HG02759 (cell line): Measurements from ENCODE around the gene PNPLA7.

Source experiments
- ATAC-seq: cut with Tn5 transposase; IDR thresholded peaks from one replicate; pipeline ENCODE4 v1.9.1; 2021; ENCODE audit warnings: mild to moderate bottlenecking, moderate library complexity; ENCODE audit not compliant: unreplicated experiment

The PNPLA7 gene

DNA sequence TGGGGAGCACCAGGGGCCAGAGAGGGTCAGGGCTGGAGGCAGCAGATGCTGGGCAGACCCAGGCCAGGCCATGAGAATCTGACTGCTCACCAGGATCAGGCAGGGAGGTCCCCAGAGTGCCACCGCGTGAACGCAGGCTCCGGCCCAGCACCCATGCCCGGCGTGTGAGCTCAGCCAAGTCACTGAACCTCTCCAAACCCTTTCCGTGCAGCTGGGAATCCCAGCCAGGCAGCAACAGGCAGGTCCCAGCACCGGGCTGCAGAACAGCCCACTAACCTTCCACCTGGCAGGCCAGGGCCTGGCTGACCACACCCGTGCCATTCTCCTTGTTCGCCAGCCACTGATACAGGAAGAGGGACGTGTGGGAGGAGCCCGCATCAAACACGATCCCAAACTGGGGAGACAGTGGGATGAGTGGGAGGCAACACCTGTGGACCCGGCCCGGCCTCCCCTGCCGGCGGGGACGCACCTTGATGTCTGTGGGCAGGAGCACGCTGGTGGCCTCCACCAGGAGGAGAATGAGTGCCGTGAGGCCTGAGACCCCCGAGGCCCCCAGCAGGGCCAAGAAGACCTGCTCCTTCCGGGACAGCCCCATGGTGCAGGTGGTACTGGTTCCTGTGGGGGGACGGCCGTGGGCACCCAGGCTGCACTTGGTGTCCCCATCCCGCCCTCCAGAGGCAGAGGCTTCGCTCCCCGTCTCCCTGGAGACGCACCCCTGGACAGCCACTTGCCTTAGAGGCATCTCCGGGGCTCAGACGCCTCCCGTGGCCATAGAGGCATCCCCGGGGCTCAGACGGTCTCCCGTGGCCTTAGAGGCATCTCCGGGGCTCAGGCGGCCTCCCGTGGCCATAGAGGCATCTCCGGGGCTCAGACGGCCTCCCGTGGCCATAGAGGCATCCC lies 112.3 kb downstream of the PNPLA7 start:
- no peak for ATAC-seq

DNA sequence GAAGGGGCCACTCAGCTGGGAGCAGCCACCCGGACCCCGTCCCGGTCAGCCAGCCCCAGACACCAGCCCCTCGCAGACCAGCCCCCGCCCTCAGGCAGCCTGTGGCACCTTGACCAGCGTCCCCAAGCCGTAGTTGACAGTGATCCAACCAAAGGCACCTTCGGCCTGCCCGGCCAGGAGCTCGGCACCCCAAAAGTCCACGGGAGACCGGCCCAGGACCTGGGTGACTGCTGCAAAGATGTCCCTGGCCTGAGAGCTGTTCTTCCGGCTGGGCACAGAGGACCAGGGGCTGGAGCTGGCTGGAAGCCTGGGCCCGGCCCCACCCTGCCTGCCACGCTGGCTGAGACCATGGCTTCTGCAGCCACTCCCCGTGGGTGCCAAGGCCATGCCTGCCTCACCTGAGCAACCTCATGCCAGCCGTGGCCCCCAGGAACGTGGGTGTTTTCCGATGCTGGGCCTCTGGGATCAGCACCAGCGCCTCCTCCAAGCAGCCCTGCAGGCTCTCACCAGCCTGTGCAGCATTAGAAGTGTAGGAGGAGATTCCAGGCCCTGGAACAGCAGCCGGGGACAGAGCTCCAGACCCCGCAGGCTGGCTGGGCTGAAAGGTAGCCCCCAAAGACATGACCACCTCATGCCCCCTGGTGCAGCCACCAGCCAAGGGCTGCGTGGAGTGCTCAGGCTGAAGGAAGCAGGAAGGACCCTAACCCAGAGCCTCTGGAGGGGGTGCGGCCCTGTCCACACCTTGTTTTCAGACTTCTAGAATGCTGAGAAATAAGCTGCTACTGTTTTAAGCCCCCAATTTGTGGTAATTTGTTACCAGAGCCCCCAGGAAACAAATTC lies 113.2 kb downstream of the PNPLA7 start:
- ATAC-seq, result no peak

DNA sequence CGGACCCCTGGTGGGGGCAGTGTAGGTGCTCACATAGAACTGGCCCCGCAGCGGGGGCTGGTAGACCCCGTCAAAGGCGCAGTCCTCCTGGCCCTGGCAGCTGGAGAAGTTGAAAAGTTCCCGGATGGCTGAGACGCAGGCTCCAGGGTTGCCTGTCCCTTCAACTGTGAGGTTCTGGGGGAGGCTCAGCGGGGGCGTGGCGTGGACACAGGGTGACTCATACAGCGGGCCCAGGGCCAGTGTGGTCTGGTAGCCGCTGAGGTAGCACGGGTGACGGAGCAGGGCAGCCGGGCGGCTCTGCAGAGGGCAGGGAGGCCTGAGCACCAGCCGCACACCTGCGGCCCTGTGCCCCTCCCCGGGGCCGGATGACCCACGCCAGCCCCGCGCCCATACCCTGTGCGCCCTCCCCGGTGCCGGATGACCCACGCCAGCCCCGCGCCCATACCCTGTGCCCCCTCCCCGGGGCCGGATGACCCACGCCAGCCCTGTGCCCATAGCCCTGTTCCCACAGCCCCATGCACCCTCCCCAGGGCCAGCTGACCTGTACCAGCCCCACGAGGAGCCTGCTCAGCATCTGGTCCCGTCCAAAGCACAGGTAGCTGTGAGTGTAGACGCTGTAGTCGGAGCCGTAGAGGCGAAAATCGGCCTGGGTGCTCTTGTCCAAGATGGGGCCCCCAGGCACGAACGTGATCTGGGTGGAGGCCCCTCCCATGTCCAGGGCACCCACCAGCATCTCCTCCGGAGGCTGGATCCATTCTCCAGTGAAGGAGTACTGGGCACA lies 114.0 kb downstream of the PNPLA7 start:
- no peak for ATAC-seq

DNA sequence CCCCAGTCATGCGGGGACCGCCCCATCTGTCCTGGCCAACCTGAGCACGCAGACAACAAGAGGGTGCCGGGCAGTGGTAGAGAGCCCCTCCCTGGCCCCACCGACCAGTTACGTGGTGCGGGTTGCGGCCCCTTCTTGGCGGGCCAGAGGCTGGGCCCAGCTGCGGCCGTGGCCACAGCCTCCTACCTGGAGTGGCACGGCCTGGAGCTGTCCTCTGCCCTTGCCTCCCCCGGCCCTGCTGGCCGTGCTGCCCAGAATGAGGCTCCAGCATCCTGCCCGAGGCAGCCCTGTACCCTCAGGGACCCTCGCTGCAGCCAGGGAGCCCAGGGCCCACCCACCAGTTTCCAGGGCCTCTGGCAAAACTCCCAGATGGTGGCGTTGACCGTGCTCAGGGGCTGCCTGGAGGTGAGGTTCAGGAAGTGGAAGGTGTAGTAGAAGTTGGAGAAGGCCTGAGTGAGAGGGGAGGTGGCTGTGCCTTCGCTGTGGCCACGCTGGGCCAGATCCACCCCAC lies 114.8 kb downstream of the PNPLA7 start:
- no peak for ATAC-seq

DNA sequence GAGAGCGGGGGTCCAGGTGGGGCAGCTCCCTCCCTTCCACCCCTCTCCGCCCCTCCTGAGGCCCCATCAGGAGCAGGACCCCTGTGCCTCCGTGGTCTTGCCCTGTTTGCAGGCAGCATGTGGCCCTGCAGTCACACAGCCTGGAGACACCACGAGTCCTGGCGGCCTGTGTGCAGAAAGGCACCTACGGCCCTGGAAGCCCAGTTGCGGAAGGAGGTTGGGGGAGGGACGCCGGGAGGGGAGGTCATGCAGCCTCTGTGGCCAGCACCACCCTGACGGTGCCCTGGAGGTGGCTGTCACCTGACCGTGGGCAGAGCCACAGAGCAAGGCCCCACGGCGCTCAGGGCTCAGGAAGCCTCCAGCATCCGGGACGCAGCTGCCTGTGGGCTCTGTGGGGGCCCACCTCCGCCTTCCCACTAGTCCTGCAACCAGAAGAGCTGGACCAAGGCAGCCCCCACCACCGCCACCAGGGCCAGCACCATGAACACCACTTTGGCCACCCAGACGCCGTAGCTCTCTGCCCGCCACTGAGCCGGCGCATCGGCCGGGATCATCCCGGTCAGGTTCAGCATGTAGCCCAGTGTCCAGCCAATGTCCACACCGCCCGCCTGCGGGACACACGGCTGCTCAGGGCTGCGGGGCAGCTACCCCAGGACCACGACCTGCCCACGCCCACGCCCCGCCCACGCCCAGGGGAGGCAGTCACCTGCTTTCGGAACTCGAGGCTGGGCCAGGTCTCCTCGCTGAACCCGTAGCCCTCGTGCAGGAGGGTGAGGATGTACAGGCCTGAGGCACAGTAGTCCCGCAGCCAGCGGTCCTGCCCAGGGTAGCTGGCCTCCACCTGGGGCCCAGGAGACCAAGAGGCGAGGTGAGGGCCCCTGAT lies 115.5 kb downstream of the PNPLA7 start:
- no peak for ATAC-seq

DNA sequence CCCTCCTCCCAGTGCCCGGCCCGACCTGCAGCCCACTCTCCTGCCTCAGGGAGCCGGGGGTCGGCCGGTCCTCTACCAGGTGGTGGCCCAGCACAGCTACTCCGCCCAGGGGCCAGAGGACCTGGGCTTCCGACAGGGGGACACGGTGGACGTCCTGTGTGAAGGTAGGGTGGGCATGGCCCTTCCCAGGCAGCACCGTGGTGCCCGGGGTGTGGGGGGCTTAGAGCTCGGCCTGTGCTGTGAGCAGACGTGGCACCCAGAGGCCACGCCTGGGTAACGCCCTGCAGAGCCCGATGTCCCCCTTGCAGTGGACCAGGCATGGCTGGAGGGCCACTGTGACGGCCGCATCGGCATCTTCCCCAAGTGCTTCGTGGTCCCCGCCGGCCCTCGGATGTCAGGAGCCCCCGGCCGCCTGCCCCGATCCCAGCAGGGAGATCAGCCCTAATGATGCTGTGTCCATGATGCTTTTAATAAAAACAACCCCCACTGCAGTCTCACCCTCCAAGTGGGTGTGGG lies 116.2 kb downstream of the PNPLA7 start:
- no peak for ATAC-seq

DNA sequence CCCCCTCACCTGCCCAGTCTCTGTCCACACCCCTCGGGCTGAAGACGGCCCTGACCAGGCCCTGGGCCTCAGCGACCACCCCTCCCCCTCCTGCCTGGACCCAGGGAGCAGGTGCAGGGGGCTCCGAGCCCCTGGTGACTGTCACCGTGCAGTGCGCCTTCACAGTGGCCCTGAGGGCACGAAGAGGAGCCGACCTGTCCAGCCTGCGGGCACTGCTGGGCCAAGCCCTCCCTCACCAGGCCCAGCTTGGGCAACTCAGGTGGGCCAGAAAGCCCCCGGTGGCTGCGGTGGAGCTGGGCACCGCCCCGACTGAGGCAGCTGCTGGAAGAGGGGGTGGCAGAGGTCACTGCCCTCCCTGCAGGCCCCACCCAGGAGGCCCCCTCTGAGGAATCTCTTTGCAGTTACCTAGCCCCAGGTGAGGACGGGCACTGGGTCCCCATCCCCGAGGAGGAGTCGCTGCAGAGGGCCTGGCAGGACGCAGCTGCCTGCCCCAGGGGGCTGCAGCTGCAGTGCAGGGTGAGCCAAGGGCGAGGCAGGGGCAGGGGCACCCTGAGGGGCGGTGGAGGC lies 116.8 kb downstream of the PNPLA7 start:
- ATAC-seq, result no peak

DNA sequence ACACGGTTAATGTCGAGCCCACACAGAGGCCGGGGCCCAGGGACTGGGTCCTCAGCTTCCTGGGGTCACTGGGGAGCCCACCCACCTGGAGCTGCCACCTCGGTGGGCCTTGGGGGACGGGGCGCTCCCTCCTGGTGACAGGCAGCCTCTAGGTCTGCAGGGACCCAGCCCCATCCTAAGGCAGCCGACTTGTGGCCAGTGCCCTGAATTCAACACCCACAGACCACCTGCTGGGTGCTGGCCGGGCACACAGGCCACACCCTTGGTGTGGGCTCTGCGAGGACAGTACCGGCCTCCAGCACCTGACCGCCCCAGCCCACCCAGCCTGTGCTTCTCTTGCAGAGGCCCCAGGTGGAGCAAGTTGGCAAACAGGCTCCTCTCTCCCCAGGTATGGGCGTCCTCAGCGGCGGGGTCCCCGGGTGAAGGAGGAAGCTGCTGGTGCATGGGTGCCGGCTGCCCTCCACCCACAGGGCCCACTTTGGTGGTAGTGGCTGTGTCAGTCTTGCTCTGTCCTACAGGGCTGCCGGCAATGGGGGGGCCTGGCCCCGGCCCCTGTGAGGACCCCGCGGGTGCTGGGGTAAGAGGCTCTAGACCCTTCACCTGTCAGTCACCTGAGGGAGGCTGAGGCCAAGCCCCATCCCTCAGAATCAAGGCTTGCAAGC lies 117.4 kb downstream of the PNPLA7 start:
- ATAC-seq, result no peak

DNA sequence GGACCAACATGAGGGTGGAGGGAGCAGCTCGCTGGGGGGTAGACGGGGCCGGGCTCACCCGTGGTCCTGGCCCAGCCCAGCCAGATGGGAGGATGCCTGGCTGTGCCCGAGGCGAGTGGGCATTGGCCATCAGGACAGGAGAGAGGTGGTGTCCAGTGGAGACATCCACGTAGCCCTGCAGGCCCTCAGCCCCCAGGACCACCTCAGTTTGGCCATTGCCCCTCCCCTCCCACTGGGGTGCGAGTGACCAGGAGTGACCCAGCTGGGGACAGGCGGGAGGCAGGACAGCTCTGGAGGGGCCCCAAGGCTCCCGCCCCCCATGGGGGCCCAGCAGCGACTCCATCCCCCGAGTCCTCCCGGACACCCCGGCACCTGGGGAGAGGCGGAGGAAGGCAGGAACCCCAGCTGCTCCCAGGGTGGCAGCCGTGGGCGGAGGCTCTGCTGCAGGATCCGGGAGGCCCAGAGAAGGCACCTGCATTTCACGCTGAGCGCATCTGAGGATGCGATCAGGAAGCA lies 118.7 kb downstream of the PNPLA7 start:
- no peak for ATAC-seq

DNA sequence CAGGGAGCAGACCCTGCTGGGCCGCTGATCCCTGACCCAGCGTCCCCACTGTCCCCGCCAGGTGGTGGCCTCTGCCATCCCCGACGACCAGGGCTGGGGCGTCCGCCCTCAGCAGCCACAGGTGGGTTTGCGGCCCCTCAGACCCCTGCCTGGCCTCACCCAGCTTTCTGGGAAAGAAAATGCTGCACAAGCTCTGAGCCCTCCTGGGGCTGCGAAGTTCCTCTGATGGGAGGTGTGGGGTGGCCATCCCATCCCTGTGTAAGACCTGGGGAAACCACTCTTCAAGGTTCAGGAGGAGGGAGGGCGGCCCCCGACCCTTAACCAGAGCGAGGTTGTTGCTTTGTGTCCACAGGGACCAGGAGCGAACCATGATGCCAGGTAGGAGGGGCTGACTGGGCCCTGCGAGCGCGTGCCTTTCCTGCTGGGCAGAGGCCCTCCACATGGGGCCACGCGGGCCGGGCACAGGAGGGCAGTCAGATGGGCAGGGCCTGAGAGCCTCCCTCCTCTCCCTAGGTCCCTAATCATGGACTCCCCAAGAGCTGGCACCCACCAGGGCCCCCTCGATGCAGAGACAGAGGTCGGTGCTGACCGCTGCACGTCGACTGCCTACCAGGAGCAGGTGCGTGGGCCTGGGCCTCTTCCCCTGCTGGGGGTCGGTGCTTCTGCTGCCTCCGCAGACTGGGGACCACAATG lies 119.3 kb downstream of the PNPLA7 start:
- ATAC-seq, result no peak

DNA sequence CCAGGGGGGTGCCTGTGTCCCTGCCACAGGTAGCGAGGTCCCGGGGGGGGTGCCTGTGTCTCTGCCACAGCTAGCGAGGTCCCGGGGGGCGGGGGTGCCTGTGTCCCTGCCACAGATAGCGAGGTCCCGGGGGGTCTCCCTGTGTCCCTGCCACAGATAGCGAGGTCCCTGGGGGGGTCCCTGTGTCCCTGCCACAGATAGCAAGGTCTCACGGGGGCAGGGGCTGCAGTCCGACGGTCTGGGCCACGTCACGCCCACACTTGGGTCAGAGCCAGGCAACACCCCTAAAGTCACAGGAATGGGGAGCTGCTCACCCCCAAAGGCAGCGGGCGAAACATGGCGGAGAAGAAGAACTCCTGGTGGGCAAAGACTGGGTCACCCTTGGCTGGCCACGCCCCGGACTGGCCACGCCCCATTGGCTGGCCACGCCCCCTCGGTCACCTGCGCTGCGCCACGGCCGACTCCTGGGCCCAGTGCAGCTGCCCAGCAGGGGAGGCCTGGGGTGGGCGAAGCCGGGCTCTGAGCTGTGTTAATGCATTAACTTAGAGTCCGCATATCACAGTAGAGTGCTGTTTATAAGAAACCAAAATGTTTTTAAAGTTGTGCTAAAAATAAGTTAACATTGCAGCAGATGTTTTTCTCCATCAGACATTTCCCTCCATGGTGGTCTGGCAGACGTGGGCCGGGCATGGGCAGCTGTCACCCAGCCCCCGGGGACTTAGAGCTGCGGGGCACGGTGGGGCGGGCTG lies 120.1 kb downstream of the PNPLA7 start:
- ATAC-seq, result no peak

DNA sequence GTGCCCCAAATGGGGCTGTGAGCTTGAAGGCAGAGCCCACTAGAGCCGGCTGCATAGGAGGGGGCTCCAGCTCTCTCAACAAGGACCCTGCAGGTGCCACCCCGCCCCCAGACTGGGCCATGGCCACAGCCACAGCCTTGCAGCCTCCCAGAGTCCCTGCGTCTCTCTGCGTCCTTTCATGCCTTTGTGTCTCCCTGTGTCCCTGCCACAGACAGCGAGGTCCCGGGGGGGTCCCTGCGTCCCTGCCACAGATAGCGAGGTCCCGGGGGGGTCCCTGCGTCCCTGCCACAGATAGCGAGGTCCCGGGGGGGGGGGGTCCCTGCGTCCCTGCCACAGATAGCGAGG lies 120.7 kb downstream of the PNPLA7 start:
- no peak for ATAC-seq

DNA sequence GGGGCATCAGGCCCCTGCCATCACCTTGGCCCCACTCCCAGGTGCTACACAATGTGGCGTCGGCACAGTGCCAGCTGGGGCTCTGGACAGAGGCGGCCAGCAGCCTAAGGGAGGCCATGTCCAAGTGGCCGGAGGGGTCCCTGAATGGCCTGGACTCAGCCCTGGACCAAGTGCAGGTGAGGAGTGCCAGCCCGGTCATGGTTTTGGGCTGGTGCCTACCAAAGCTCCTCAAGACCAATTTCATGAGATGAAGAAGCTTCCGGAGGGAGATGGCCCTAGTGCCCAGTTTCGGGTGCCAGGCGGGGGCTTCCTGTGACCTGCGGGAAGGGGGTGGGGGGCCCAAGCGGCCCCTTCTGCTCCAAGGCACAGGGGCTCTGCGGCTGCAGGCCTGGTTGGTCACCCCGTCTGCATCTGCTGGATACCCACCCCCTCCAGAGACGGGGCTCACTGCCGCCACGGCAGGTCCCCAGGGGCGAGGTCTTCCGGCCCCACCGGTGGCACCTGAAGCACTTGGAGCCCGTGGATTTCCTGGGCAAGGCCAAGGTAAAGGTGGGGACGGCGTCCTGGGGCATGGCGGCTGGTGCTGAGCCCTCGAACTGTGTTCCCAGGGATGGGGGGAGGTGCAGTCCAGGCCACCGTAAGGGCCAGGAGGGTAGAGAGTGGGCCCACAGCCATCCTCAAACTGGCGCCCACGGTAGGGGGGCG lies 121.2 kb downstream of the PNPLA7 start:
- no peak for ATAC-seq

DNA sequence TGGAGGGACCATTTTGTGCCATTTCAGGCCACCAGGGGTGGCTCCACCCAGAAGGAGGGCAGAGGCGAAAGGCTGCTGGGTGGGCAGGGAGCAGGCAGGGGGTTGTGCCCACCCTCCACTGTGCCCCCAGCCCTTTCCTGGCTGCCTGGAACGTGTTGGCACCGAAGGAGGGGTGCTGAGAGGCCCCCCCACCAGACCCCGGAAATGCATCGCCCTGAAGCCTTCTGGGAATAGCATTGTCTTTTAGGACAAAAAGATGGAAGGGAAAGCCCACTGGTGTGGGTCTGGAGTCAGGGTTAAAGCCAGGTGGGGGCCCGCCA lies 121.9 kb downstream of the PNPLA7 start:
- ATAC-seq, result no peak

DNA sequence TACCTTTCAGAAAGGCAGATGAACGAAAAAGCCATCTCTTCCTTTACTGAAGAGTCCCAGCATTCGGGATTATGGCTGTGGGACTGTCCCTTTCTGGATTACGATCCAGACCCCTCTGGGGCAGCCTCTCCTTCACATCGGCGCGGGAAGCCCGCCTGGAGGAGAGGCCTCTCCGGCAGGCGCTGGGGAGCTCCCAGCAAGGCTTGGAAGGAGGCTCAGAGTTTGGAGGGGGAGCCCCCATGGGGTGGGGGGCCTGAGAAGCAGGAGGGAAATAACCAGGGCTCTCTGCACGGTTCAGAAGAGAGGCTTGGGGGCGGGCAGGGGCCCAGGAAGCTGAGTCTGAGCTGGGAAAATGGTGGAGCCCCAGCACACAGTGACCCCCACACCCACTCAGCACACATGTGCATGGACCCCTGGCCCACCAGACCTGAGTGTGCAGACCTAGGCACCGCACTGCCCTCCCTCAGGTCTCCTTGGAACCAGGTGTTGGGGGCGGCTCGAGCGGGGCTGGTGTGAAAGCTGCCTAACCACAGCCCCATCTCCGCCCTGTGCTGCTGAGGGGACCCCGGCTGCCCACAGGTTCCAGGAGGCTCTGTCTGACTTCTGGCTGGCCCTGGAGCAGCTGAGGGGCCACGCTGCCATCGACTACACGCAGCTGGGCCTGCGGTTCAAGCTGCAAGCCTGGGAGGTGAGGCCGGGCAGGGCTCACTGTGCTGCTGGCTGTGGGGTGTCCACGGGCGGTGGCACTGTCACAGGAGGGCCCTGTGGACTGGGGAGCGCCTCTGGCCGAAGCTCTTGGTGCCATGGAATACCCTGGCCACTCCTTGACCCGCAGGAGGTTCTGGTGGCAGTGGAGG lies 122.5 kb downstream of the PNPLA7 start:
- no peak for ATAC-seq

DNA sequence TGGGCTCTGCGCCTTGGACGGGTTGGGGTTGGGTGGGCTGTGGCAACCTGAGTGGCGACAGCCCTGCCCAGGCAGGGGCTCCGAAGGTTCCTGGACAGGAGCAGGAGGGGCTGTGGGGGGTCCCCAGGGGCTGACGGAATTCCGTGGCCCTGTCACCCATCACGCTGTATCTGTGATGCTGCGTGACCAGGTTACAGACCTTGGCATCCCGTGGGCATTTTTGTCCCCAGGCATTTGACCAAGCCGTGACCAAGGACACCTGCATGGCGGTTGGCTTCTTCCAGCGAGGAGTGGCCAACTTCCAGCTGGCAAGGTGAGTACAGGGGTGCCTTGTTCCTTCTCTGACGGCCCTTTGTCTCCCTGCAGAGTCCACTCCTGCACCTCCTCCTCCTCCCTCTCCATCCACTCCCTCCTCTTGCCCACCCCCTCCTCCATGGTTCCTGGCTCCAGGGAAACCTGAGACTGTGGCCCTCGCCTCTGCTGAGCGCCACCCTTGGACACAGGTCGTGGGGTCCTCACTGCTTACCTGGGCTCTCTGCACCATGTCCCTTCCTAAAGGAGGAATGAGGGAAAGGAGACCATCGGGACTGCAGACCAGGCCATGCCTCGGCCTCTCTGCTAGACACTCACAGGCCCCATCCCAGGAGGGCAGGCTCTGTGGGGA lies 124.1 kb downstream of the PNPLA7 start:
- no peak for ATAC-seq
